Activated naive CD8-positive, alpha-beta T cell treated with anti-CD3 and anti-CD28 coated beads for 36 hours (primary cell): Measurements from ENCODE around the gene PDE4D. TPM values are rescaled to one million over a fixed set of nuclear protein-coding genes. Genes with fewer than 3 reads are reported as not detected.

ENCODE experiments used
- DNase-seq: peaks from one replicate; pipeline ENCODE4 v3.0.0; 2021
- H3K27ac Mint-ChIP-seq: one replicate; pipeline ENCODE4 v1.8.0; 2022; ENCODE audit warnings: mild to moderate bottlenecking, moderate library complexity, mixed read lengths
- H3K27me3 Mint-ChIP-seq: one replicate; pipeline ENCODE4 v1.8.0; 2022; ENCODE audit warnings: mild to moderate bottlenecking, mixed read lengths
- H3K36me3 Mint-ChIP-seq: one replicate; pipeline ENCODE4 v1.8.0; 2021; ENCODE audit warnings: mild to moderate bottlenecking, mixed read lengths
- H3K4me1 Mint-ChIP-seq: one replicate; pipeline ENCODE4 v1.8.0; 2021; ENCODE audit warnings: mixed read lengths
- H3K4me3 Mint-ChIP-seq: one replicate; pipeline ENCODE4 v1.8.0; 2022; ENCODE audit warnings: mild to moderate bottlenecking, moderate library complexity, mixed read lengths
- H3K9me3 Mint-ChIP-seq: one replicate; pipeline ENCODE4 v1.8.0; 2022; ENCODE audit warnings: mixed read lengths
- total RNA-seq, 2 experiments: library from RNA; stranded (reverse); gene quantifications; one replicate each; pipeline ENCODE4 v1.2.3, GENCODE V29; 2021

Gene PDE4D
- total RNA-seq, 2 experiments from 2014 or later: 40.7 TPM

DNA sequence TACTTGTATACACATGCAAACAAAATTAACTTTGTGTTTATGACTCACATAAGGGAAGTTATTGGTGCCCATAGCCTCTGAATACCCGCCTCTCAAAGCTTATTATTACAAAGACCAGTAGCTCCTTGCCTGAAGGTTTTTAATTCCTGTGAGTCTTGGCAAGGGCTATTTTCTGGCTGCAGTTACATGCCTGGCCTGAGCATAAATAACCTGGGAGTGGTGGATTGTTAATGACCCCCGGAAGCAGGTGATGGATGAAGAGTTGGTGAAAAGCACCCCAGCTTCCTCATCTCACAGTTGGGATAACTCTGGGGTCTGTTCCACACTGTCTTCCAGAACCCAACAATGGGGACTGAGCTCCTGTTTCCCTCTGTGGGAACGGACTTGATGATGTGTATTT, 594.5 kb downstream of the PDE4D start:
- peaks cover 13% of the 10 kb centered on the region for H3K4me1 Mint-ChIP-seq
- H3K27ac Mint-ChIP-seq: no peak overlapping the region
- DNase-seq: no peak
- H3K27me3 Mint-ChIP-seq: no peaks in the 10 kb centered on the region
- peaks cover 2% of the 10 kb centered on the region for H3K9me3 Mint-ChIP-seq
- no peaks in the 10 kb centered on the region for H3K36me3 Mint-ChIP-seq
- H3K4me3 Mint-ChIP-seq: no peak overlapping the region

DNA sequence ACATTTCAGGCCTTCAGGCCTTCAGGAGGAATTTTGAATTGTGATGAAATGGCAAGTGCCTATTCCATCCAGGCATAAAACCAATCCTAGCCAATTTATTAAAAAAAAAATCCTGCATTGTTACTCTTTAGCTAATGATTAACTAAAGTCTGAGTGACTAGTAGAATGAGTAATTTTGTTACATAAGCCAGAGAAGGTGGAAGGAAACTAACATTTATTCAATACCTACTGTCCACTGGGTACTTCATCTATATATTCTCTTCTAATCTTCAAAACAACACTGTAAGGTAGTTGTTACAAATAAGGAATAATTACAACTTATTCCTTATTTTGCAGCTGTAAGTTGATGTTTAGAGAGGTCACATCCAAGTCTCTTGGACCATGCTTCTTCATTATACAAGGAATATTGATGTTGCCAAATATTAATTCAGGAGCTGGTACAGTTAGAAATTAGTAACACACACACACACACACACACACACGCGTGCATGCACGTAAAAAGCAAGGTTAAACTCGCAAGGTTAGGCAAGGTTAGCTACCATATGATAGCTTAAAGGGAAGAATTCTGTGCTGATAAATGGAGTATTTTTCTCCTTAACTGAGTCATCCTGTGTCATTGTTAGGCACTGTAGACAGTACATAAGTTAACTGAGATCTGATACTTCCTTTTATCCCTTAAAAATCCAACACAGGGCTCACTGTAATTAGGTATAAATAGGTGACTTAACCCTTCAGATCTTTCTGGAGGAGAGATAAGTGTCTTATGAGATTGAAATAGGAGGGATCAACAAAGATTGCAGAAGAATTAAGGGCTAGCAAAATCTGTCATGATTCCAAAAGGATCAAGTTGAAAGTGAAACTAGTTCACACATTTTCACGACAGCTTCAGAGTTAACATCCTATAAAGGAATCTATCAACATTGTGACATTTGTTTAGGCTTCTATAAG, 596.9 kb downstream of the PDE4D start:
- no peak overlapping the region for H3K4me3 Mint-ChIP-seq
- no peaks in the 10 kb centered on the region for H3K27me3 Mint-ChIP-seq
- peaks cover 2% of the 10 kb centered on the region for H3K9me3 Mint-ChIP-seq
- no peaks in the 10 kb centered on the region for H3K36me3 Mint-ChIP-seq
- H3K27ac Mint-ChIP-seq: no peak overlapping the region
- no peak for DNase-seq
- peaks cover 16% of the 10 kb centered on the region for H3K4me1 Mint-ChIP-seq

DNA sequence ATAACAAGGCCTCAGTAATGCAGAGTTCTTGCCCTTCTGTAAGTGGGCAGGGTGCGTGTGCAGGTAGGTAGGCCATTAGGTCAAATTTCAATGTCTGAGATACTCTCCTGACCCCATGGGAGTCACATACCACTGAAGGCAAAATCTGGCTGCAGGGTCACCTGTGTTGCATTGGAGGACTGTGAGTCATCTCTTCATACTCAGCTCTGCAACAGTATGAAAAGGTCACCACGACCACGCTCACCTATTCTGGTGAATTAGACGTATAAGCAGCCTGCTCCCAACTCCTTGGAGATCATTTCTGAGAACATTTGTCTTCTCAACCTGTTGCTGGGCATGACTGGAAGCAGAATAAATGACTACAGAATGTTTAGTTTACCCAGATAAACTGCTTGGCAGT, 599.8 kb downstream of the PDE4D start:
- peak; percentile 14 for DNase-seq
- Mint-ChIP-seq H3K27ac (no peak overlapping the region), H3K36me3 (no peaks in the 10 kb centered on the region)

DNA sequence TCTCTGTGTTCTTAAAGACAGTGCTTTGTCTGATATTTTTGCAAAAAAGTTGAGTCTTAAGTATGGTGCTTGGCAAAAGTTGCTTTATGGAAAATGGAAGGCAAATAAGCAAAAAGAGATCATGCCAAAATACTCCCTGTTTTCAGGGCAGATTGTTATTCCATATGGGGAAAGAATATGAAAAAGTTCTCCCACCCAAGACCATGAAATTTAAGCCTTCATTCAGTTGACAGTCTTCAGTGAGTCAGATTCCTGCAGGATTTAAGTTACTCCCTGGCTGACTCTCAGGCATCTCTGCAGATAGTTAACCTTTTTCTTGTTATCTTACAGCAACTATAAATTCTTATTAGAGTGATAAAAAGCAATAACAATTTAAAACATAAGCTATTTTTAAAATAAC, 601.6 kb downstream of the PDE4D start:
- peaks cover 9% of the 10 kb centered on the region for H3K4me1 Mint-ChIP-seq
- H3K36me3 Mint-ChIP-seq: no peaks in the 10 kb centered on the region
- no peak overlapping the region for H3K27ac Mint-ChIP-seq
- H3K4me3 Mint-ChIP-seq: no peak overlapping the region
- no peak for DNase-seq
- H3K9me3 Mint-ChIP-seq: no peaks in the 10 kb centered on the region
- no peaks in the 10 kb centered on the region for H3K27me3 Mint-ChIP-seq

More for the DNA sequence above, 599.8 kb downstream of the PDE4D start:
- Mint-ChIP-seq H3K27me3 (no peaks in the 10 kb centered on the region), H3K4me1 (peaks cover 16% of the 10 kb centered on the region), H3K9me3 (no peaks in the 10 kb centered on the region), H3K4me3 (no peak overlapping the region)

DNA sequence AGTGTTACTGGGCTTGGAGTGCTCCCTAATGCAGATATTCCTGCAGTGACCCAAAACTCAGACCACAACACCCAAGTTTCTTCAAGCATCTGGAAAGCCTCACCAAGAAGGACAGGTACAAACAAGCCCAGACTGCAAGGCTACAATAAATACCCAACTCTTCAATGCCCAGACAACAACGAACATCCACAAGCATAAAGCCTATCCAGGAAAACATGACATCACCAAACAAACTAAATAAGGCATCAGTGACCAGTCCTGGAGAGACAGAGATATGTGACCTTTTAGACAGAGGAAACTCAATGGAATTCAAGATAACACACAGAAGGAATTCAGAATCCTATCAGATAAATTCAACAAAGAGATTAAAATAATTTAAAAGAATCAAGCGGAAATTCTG, 605.6 kb downstream of the PDE4D start:
- Mint-ChIP-seq H3K9me3 (no peaks in the 10 kb centered on the region), H3K27ac (no peak overlapping the region), H3K27me3 (no peaks in the 10 kb centered on the region), H3K36me3 (no peaks in the 10 kb centered on the region), H3K4me3 (no peak overlapping the region), H3K4me1 (no peaks in the 10 kb centered on the region)
- DNase-seq: no peak

DNA sequence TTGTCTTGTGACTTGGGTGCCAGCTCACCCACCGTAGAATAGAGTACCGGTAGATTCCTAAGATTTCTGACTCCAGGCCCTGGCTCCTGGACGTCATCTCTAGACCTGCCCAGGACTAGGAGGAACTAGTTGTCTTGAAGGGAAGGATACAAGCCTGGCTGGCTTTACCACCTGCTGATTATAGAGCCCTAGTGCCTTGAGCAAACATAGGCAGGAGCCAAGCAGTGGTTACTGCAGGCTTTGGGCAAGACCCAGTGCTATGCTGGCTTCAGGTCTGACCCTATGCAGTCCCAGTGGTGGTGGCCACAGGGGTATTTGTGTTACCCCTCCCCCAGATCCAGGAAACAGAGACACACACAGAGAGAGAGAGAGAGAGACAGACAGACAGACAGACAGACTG, 606.2 kb downstream of the PDE4D start:
- H3K9me3 Mint-ChIP-seq: no peaks in the 10 kb centered on the region
- H3K4me1 Mint-ChIP-seq: no peaks in the 10 kb centered on the region
- H3K4me3 Mint-ChIP-seq: no peak overlapping the region

DNA sequence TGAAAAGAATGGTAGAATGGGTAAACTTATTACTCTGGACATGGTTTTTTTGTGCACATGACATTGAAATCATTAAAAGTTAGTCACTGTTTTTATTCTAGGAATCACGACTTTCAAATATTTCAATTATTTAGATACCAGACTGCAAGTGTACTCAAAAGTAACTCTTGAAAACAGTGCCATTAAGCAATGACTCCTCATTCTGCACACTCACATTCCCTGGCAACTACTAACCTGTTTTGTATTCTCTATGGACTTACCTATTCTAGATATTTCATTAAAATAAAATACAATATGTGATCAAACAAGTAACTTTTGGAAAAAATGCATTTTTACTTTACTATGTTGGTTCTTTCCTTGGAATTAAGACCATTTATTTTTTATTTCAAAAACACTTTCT, 607.0 kb downstream of the PDE4D start:
- H3K4me3 Mint-ChIP-seq: no peak overlapping the region
- no peaks in the 10 kb centered on the region for H3K9me3 Mint-ChIP-seq
- DNase-seq: no peak
- no peaks in the 10 kb centered on the region for H3K36me3 Mint-ChIP-seq
- no peaks in the 10 kb centered on the region for H3K4me1 Mint-ChIP-seq
- H3K27ac Mint-ChIP-seq: no peak overlapping the region
- H3K27me3 Mint-ChIP-seq: no peaks in the 10 kb centered on the region

More for the DNA sequence above, 606.2 kb downstream of the PDE4D start:
- no peaks in the 10 kb centered on the region for H3K36me3 Mint-ChIP-seq
- H3K27me3 Mint-ChIP-seq: no peaks in the 10 kb centered on the region
- no peak for DNase-seq
- H3K27ac Mint-ChIP-seq: no peak overlapping the region

DNA sequence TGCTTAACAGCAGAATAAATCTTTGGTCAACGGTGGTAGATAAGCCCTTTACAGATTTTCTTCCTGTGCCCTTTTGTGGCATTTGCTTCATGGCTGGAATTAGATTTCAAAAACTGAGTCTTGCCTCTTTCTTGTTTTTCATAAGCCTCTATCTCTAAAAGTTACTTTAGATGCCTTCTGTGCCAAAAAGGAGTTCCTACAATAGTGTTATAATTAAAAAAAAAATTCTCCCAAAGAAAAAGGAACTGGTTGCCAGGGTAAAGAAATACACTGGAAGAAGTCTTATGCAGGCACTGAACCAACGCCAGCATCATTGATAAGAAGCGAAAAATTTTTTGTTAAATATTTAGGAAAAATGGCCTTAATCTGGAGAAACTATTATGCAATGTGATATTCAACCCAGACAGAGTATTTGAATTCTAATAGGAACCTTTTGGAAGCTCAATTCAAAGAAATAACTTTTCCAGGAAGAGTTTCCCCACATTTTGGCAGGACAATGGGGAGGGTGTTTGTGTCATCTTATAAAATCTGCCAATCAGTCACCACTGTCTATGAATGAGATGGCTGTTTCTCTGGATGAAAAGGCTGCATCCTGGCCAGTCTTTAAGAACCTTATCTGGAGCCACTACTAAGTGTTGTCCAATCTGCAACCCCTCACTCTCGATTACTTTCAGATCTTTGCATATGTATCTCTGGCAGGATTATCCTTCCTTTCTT, 608.1 kb downstream of the PDE4D start:
- Mint-ChIP-seq H3K4me1 (no peaks in the 10 kb centered on the region), H3K27ac (no peak overlapping the region), H3K9me3 (no peaks in the 10 kb centered on the region), H3K4me3 (no peak overlapping the region), H3K27me3 (no peaks in the 10 kb centered on the region), H3K36me3 (no peaks in the 10 kb centered on the region)
- no peak for DNase-seq

DNA sequence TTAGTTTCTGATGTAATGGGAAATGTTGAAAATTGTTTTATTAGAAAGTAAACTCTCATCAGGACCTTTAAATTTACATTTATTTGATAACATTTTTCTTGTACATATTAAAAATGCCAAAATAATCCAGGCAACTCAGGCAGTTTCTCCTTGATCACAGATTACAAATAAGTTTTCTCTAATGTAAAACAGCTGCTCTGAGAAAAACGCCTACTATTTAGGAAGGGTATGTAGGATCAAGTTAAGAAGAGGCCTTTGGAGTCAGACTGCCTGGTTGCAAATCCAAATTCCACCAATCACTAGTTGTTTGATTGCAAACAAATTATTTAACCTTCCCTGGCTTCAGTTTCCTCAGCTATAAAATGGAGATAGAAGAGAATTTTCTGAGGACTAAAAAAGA, 610.8 kb downstream of the PDE4D start:
- Mint-ChIP-seq H3K27ac (no peak overlapping the region), H3K36me3 (no peaks in the 10 kb centered on the region), H3K9me3 (no peaks in the 10 kb centered on the region), H3K27me3 (peaks cover 1% of the 10 kb centered on the region), H3K4me3 (no peak overlapping the region), H3K4me1 (no peaks in the 10 kb centered on the region)
- no peak for DNase-seq

DNA sequence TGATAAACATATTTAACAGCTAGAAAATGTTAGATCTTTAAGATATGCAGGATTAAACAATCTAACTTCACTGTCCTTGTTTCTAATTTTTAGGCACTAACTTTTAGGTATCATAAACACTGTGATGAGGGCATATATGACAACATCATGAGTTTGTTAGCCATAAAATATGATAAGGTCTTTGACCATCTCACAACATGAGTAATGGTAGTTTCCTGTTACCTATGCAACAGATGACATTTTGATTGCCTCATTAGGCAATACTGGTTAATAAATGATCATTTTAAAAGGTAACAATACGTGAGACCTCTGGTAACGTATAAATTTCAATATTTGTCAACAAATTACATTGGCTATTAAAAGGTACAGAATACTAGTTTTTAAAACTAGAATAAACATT, 613.5 kb downstream of the PDE4D start:
- Mint-ChIP-seq H3K4me3 (no peak overlapping the region), H3K9me3 (no peaks in the 10 kb centered on the region), H3K27me3 (peaks cover 20% of the 10 kb centered on the region), H3K27ac (no peak overlapping the region), H3K36me3 (no peaks in the 10 kb centered on the region), H3K4me1 (peaks cover 10% of the 10 kb centered on the region)
- no peak for DNase-seq

DNA sequence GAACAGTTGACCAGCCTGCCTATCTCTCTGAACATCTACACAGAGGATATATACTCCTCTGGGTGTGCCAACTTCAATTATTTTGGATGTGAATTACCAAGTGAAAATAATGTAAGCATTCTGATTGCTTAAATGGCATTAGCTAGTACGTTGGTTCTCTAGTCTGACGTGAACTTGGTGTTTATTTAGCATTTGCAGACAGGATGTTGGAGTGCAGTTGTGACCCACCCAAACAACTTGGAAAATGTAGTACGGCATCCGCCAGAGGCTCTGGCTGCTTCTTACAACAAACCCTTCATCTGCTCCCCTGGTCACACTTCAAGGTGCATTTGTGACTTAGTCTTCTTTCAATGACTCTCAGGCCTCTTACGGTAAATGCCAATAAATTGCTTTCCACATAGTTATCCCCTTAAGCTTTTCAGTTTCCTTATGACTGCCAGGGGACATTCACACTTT, 616.6 kb downstream of the PDE4D start:
- no peak for DNase-seq
- H3K36me3 Mint-ChIP-seq: no peaks in the 10 kb centered on the region
- H3K4me1 Mint-ChIP-seq: peaks cover 11% of the 10 kb centered on the region

DNA sequence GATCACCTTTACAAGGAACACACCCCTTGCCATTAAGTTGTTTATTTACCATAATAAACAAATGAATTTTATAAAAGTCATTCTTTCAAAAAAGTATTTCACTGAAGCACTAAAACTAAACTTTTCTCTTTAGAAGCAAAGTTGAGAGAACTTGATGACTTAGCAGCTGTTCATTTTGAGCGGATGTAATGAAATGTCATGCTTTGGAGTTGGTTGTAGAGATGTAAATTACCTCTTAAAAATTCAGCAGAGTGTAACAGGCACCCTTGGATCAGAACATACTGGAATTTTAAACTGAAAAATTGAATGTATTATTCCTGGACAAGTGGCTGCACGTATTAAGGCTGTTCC, 617.2 kb downstream of the PDE4D start:
- Mint-ChIP-seq H3K4me1 (peaks cover 11% of the 10 kb centered on the region), H3K9me3 (no peaks in the 10 kb centered on the region), H3K27ac (no peak overlapping the region), H3K4me3 (no peak overlapping the region), H3K36me3 (no peaks in the 10 kb centered on the region), H3K27me3 (peaks cover 32% of the 10 kb centered on the region)
- no peak for DNase-seq

More for the DNA sequence above, 616.6 kb downstream of the PDE4D start:
- H3K27me3 Mint-ChIP-seq: peaks cover 30% of the 10 kb centered on the region
- no peaks in the 10 kb centered on the region for H3K9me3 Mint-ChIP-seq
- H3K4me3 Mint-ChIP-seq: no peak overlapping the region
- H3K27ac Mint-ChIP-seq: no peak overlapping the region

DNA sequence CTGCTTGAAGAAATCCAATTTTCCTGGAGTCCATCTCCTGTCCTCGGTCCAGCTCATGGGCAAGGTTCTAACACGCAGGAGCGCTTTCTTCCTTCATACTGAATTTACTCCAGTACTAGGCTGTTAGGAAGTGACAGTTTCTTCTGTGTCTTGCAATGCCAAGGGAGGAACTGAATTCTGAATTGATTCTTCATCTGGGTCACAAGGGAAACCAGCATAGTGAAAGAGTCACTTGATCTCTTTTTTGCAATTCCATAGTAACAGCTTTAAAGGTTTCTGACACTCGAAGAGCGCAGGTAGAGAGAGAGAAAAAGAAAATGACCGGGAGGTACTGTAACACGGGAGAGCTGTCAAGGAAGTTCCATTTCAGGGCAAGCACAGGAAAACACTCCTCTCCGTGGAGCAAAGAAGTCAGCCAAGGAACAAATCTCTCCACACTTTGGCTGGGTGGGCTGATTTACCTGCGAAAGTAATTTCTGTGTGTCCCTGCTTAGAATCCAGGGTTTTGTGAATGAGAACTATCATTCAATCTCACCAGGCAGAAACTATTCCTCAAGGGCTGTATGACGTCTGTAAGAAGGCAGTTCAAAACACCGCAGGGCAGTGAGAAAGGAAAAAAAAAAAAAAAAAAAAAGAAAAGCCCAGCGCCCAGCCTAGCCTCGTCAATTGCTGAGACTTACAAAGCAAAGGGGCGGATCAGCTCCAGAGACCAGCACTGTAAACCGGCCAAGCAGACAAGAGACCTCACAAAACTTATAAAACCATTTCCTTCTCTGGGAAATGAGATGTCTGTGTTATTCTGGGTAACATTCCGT, 617.8 kb downstream of the PDE4D start:
- DNase-seq: no peak
- Mint-ChIP-seq H3K4me1 (peaks cover 11% of the 10 kb centered on the region), H3K36me3 (no peaks in the 10 kb centered on the region), H3K4me3 (peak overlapping the region; percentile 59), H3K27ac (no peak overlapping the region), H3K9me3 (no peaks in the 10 kb centered on the region), H3K27me3 (peaks cover 35% of the 10 kb centered on the region)

DNA sequence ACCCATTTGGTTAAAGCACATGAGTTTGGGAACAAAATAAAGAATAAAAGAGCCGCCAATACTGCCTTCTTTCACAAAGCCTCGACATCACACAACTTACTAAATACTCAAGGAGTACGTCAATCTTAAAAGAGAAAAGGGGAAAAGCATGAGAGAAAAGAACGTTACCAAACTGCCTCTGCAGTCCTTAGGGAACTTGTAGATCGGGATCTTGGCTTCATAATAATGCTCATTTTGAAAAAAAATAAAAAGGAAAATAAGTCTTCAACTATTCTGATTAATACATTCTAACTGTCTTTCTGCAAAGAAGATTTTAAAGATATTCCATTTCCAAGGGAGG, 618.4 kb downstream of the PDE4D start:
- H3K27me3 Mint-ChIP-seq: peaks cover 35% of the 10 kb centered on the region
- no peaks in the 10 kb centered on the region for H3K36me3 Mint-ChIP-seq
- H3K9me3 Mint-ChIP-seq: no peaks in the 10 kb centered on the region
- no peak overlapping the region for H3K27ac Mint-ChIP-seq
- peak overlapping the region; percentile 59 for H3K4me3 Mint-ChIP-seq
- no peak for DNase-seq
- peaks cover 11% of the 10 kb centered on the region for H3K4me1 Mint-ChIP-seq

DNA sequence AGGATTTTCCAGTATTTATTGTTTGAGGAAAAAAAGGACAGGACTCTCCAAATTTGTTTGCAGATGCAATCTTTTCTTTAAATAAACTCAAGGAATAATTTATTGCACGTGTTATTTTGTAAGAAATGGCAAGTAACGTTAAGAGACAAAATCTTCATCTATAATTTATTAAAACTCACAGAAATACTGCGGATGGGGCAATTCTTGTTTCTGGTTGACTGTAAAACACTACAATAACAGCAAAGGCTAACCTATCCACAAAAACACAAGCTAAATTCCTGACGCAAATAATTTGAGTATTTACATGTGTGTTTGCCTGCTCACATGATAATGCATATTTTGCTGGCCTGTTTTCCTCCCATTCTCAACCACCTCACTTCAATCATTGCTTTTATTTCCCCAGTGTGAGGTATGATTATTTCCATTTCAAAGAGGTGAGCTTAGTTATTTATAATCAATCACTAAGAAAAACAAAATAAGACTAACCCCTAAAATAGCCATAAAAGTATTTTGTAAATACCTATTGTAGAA, 619.4 kb downstream of the PDE4D start:
- H3K36me3 Mint-ChIP-seq: no peaks in the 10 kb centered on the region
- H3K27ac Mint-ChIP-seq: no peak overlapping the region
- no peak for DNase-seq
- peaks cover 11% of the 10 kb centered on the region for H3K4me1 Mint-ChIP-seq
- H3K9me3 Mint-ChIP-seq: no peaks in the 10 kb centered on the region
- no peak overlapping the region for H3K4me3 Mint-ChIP-seq
- peaks cover 35% of the 10 kb centered on the region for H3K27me3 Mint-ChIP-seq
